ENCODE measurements around the gene BRD2. TPM values are rescaled to one million over a fixed set of nuclear protein-coding genes. Genes with fewer than 3 reads are reported as not detected.
"Not testable (repeated sequence)": the region's sequence is repeated elsewhere in the genome, so short reads cannot be mapped to it uniquely, and the experiment has no call there.

The BRD2 gene
- total RNA-seq, 2 donors from 2014 or later: 238 to 291 TPM

- not testable (repeated sequence) for DNase-seq; H3K27me3 Mint-ChIP-seq (ENCODE audit: low read depth); H3K9me3 Mint-ChIP-seq; H3K36me3 Mint-ChIP-seq (ENCODE audit: insufficient read depth in 2 of 2); ATAC-seq (replicated peaks in 1 of 2)
- H3K27ac Mint-ChIP-seq: peak overlapping the region; percentile 12
- peaks cover 61% of the 10 kb centered on the region for H3K4me1 Mint-ChIP-seq (ENCODE audit: low read depth)
- peak overlapping the region in 1 of 2 donors; percentile 87 for H3K4me3 Mint-ChIP-seq
These were observed 25.8 kb upstream of the BRD2 start for GRCh38 chr6:32942555-32943123.

- Mint-ChIP-seq H3K4me3 (peak overlapping the region; percentile 87 to 90), H3K9me3 (peaks cover 0 to 1% of the 10 kb centered on the region in 2 donors), H3K27me3 (ENCODE audit: low read depth) (no peaks in the 10 kb centered on the region), H3K36me3 (ENCODE audit: insufficient read depth in 2 of 2) (peaks cover 0 to 2% of the 10 kb centered on the region in 2 donors), H3K27ac (peak overlapping the region; percentile 86), H3K4me1 (ENCODE audit: low read depth) (peaks cover 69% of the 10 kb centered on the region)
- DNase-seq: peak; percentile 39 to 45
- ATAC-seq (replicated peaks in 1 of 2): peak; percentile 43 to 53
These were observed 24.3 kb upstream of the BRD2 start for GRCh38 chr6:32943864-32944649.

- peak overlapping the region; percentile 86 for H3K27ac Mint-ChIP-seq
- no peaks in the 10 kb centered on the region for H3K27me3 Mint-ChIP-seq (ENCODE audit: low read depth)
- peaks cover 0 to 2% of the 10 kb centered on the region in 2 donors for H3K36me3 Mint-ChIP-seq (ENCODE audit: insufficient read depth in 2 of 2)
- peak overlapping the region; percentile 87 to 90 for H3K4me3 Mint-ChIP-seq
- H3K9me3 Mint-ChIP-seq: peaks cover 0 to 1% of the 10 kb centered on the region in 2 donors
- DNase-seq (peak; percentile 39 to 62), ATAC-seq (replicated peaks in 1 of 2) (peak; percentile 11 to 28)
- H3K4me1 Mint-ChIP-seq (ENCODE audit: low read depth): peaks cover 73% of the 10 kb centered on the region
These were observed 23.2 kb upstream of the BRD2 start for GRCh38 chr6:32945108-32945760.

- no peak for DNase-seq
- Mint-ChIP-seq H3K27me3 (ENCODE audit: low read depth) (no peaks in the 10 kb centered on the region), H3K36me3 (ENCODE audit: insufficient read depth in 2 of 2) (peaks cover 0 to 2% of the 10 kb centered on the region in 2 donors), H3K27ac (no peak overlapping the region), H3K4me1 (ENCODE audit: low read depth) (peaks cover 71% of the 10 kb centered on the region), H3K9me3 (peaks cover 0 to 1% of the 10 kb centered on the region in 2 donors), H3K4me3 (peak overlapping the region in 1 of 2 donors; percentile 11)
- no peak for ATAC-seq (replicated peaks in 1 of 2)
These were observed 22.4 kb upstream of the BRD2 start for GRCh38 chr6:32945953-32946352.

- Mint-ChIP-seq H3K27ac (no peak overlapping the region), H3K9me3 (peaks cover 0 to 1% of the 10 kb centered on the region in 2 donors), H3K4me1 (ENCODE audit: low read depth) (peaks cover 61% of the 10 kb centered on the region), H3K36me3 (ENCODE audit: insufficient read depth in 2 of 2) (peaks cover 0 to 2% of the 10 kb centered on the region in 2 donors), H3K4me3 (no peak overlapping the region), H3K27me3 (ENCODE audit: low read depth) (no peaks in the 10 kb centered on the region)
- DNase-seq: no peak
- ATAC-seq (replicated peaks in 1 of 2): no peak
These were observed 21.5 kb upstream of the BRD2 start for GRCh38 chr6:32946893-32947292.

GRCh38 chr6:32947552-32948465, 20.6 kb upstream of the BRD2 start:
- H3K4me3 Mint-ChIP-seq: no peak overlapping the region
- no peak for ATAC-seq (replicated peaks in 1 of 2)
- peak; percentile 23 to 41 for DNase-seq
- H3K4me1 Mint-ChIP-seq (ENCODE audit: low read depth): peaks cover 61% of the 10 kb centered on the region
- H3K27ac Mint-ChIP-seq: no peak overlapping the region
- H3K36me3 Mint-ChIP-seq (ENCODE audit: insufficient read depth in 2 of 2): peaks cover 0 to 2% of the 10 kb centered on the region in 2 donors
- H3K27me3 Mint-ChIP-seq (ENCODE audit: low read depth): no peaks in the 10 kb centered on the region
- H3K9me3 Mint-ChIP-seq: peaks cover 0 to 1% of the 10 kb centered on the region in 2 donors

GRCh38 chr6:32949113-32949512, 19.3 kb upstream of the BRD2 start:
- Mint-ChIP-seq H3K36me3 (ENCODE audit: insufficient read depth in 2 of 2) (peaks cover 0 to 2% of the 10 kb centered on the region in 2 donors), H3K27ac (no peak overlapping the region), H3K4me1 (ENCODE audit: low read depth) (peaks cover 61% of the 10 kb centered on the region), H3K4me3 (no peak overlapping the region), H3K27me3 (ENCODE audit: low read depth) (no peaks in the 10 kb centered on the region), H3K9me3 (peaks cover 0 to 1% of the 10 kb centered on the region in 2 donors)
- DNase-seq (no peak), ATAC-seq (replicated peaks in 1 of 2) (no peak)

GRCh38 chr6:32950010-32950409, 18.4 kb upstream of the BRD2 start:
- H3K27me3 Mint-ChIP-seq (ENCODE audit: low read depth): no peaks in the 10 kb centered on the region
- ATAC-seq (replicated peaks in 1 of 2) (no peak), DNase-seq (no peak)
- peaks cover 0 to 1% of the 10 kb centered on the region in 2 donors for H3K9me3 Mint-ChIP-seq
- H3K36me3 Mint-ChIP-seq (ENCODE audit: insufficient read depth in 2 of 2): peaks cover 0 to 2% of the 10 kb centered on the region in 2 donors
- H3K4me1 Mint-ChIP-seq (ENCODE audit: low read depth): peaks cover 61% of the 10 kb centered on the region
- H3K27ac Mint-ChIP-seq: no peak overlapping the region
- H3K4me3 Mint-ChIP-seq: no peak overlapping the region

GRCh38 chr6:32950449-32950848, 17.9 kb upstream of the BRD2 start:
- Mint-ChIP-seq H3K9me3 (peaks cover 0 to 1% of the 10 kb centered on the region in 2 donors), H3K4me1 (ENCODE audit: low read depth) (peaks cover 61% of the 10 kb centered on the region), H3K27me3 (ENCODE audit: low read depth) (no peaks in the 10 kb centered on the region), H3K36me3 (ENCODE audit: insufficient read depth in 2 of 2) (no peaks in the 10 kb centered on the region), H3K4me3 (no peak overlapping the region), H3K27ac (no peak overlapping the region)
- DNase-seq (no peak), ATAC-seq (replicated peaks in 1 of 2) (no peak)

- H3K9me3 Mint-ChIP-seq: no peaks in the 10 kb centered on the region
- DNase-seq (peak; percentile 79 to 84), ATAC-seq (replicated peaks in 1 of 2) (peak; percentile 98)
- peak within 1 kb of the TSS; percentile 86 to 88 for H3K4me3 Mint-ChIP-seq
- H3K27me3 Mint-ChIP-seq (ENCODE audit: low read depth): no peaks in the 10 kb centered on the region
- H3K36me3 Mint-ChIP-seq (ENCODE audit: insufficient read depth in 2 of 2): no peaks in the 10 kb centered on the region
- H3K4me1 Mint-ChIP-seq (ENCODE audit: low read depth): peaks cover 60% of the 10 kb centered on the region
- peak within 1 kb of the TSS; percentile 74 for H3K27ac Mint-ChIP-seq
These were observed 15.3 kb upstream of the BRD2 start, which contains the start of gene HLA-DMA for GRCh38 chr6:32952817-32953739. Gene HLA-DMA, minus strand, starts transcription at chr6:32953097. Its CDS starts 61 bp downstream, at chr6:32953036.

GRCh38 chr6:32953775-32954174, 14.6 kb upstream of the BRD2 start:
- H3K27ac Mint-ChIP-seq: no peak overlapping the region

More at GRCh38 chr6:32953775-32954174, 14.6 kb upstream of the BRD2 start:
- no peaks in the 10 kb centered on the region for H3K36me3 Mint-ChIP-seq (ENCODE audit: insufficient read depth in 2 of 2)
- H3K9me3 Mint-ChIP-seq: no peaks in the 10 kb centered on the region
- ATAC-seq (replicated peaks in 1 of 2): no peak
- no peaks in the 10 kb centered on the region for H3K27me3 Mint-ChIP-seq (ENCODE audit: low read depth)
- no peak for DNase-seq
- H3K4me3 Mint-ChIP-seq: peak overlapping the region in 1 of 2 donors; percentile 17
- H3K4me1 Mint-ChIP-seq (ENCODE audit: low read depth): peaks cover 53% of the 10 kb centered on the region
